ENCODE measurements around the gene SCTR. TPM values are rescaled to one million over a fixed set of nuclear protein-coding genes. Genes with fewer than 3 reads are reported as not detected.

Gene SCTR
- total RNA-seq, 1 experiment from 2014 or later = not detected

GRCh38 chr2:119550346-119550745 lies 26.1 kb upstream of the SCTR start:
- ChIA-PET CTCF (no interaction called here), POLR2A (ENCODE audit: unreplicated experiment) (no interaction called here)
- Histone ChIP-seq H3K36me3 (ENCODE audit: low read depth) (no peaks in the 10 kb centered on the region), H3K9me3 (ENCODE audit: insufficient read depth, low read depth) (no peaks in the 10 kb centered on the region), H3K79me2 (ENCODE audit: low read depth) (no peaks in the 10 kb centered on the region), H4K20me1 (ENCODE audit: insufficient read depth) (no peaks in the 10 kb centered on the region), H3K4me1 (replicated peaks; ENCODE audit: insufficient read depth) (no peaks in the 10 kb centered on the region), H3K9me2 (ENCODE audit: insufficient read depth) (no peaks in the 10 kb centered on the region), H3K27me3 (ENCODE audit: insufficient read depth, low read depth) (peaks cover 31% of the 10 kb centered on the region), H3K4me3 (no peak overlapping the region), H3K27ac (no peak overlapping the region), H2AFZ (no peak overlapping the region), H3K4me2 (no peak overlapping the region), H3F3A (ENCODE audit: insufficient read depth, low read depth) (no peaks in the 10 kb centered on the region)
- DNase-seq = no peak
- BruUV-seq (replicated peaks) = no TSS peak
- intact Hi-C loops (cut with micrococcal nuclease; ENCODE audit: unreplicated experiment) = no loop called here
- TF ChIP-seq CTCF (conservative IDR thresholded peaks at IDR 0.05) (no peak), EZH2 (IDR thresholded peaks at IDR 0.05; ENCODE audit: low read depth) (no peak)

GRCh38 chr2:119549241-119549640 lies 25.0 kb upstream of the SCTR start:
- no peaks in the 10 kb centered on the region for H3K9me3 ChIP-seq (ENCODE audit: insufficient read depth, low read depth)
- H3K9me2 ChIP-seq (ENCODE audit: insufficient read depth) = no peaks in the 10 kb centered on the region
- no peaks in the 10 kb centered on the region for H3K4me1 ChIP-seq (replicated peaks; ENCODE audit: insufficient read depth)
- POLR2A ChIA-PET (ENCODE audit: unreplicated experiment) = interaction anchor here (0.5 kb wide), 1 partner anchor 1526 kb away, joined by 4 read pairs; no protein-coding TSS in a partner anchor
- no peaks in the 10 kb centered on the region for H3K79me2 ChIP-seq (ENCODE audit: low read depth)
- CTCF ChIA-PET = no interaction called here
- H3K4me3 ChIP-seq = no peak overlapping the region
- no peaks in the 10 kb centered on the region for H4K20me1 ChIP-seq (ENCODE audit: insufficient read depth)
- H3K27me3 ChIP-seq (ENCODE audit: insufficient read depth, low read depth) = peaks cover 42% of the 10 kb centered on the region
- TF ChIP-seq EZH2 (IDR thresholded peaks at IDR 0.05; ENCODE audit: low read depth) (no peak), CTCF (conservative IDR thresholded peaks at IDR 0.05) (no peak)
- intact Hi-C loops (cut with micrococcal nuclease; ENCODE audit: unreplicated experiment) = no loop called here
- H2AFZ ChIP-seq = no peak overlapping the region
- H3K36me3 ChIP-seq (ENCODE audit: low read depth) = no peaks in the 10 kb centered on the region
- no peaks in the 10 kb centered on the region for H3F3A ChIP-seq (ENCODE audit: insufficient read depth, low read depth)
- no peak overlapping the region for H3K27ac ChIP-seq
- BruUV-seq (replicated peaks) = no TSS peak
- H3K4me2 ChIP-seq = no peak overlapping the region
- no peak for DNase-seq

DNA sequence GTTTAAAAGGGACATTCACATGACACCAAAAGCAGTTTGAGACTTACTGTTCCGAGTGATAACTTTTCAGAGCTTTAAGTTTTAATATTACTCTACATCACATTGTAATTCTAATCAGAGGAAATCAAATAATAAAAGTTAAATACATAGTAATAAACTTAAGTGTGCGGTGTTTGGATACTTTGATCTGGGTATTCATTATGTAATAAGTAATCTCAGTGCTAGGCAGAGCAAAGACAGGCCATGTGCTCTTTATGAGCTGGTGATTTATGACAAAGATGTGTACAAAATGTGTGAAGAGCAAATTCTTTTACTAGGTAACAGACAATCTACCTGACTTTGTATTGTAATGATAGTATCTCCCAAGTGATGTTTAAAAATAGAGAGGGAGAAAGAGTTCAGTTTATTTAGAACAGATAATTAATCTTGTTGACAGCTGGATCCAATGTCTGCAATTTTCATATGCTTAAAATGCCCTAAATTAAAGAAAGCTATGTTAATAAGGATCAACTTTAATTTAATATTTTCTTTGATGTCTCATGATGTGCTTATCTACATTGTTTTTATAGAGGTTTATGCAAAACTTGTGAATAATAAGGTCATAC lies 24.3 kb upstream of the SCTR start:
- no TSS peak for BruUV-seq (replicated peaks)
- TF ChIP-seq CTCF (conservative IDR thresholded peaks at IDR 0.05) (no peak), EZH2 (IDR thresholded peaks at IDR 0.05; ENCODE audit: low read depth) (no peak)
- POLR2A ChIA-PET (ENCODE audit: unreplicated experiment) = interaction anchor here (0.5 kb wide), 1 partner anchor 1527 kb away, joined by 4 read pairs; no protein-coding TSS in a partner anchor
- no peak overlapping the region for H2AFZ ChIP-seq
- H3K9me3 ChIP-seq (ENCODE audit: insufficient read depth, low read depth) = no peaks in the 10 kb centered on the region
- intact Hi-C loops (cut with micrococcal nuclease; ENCODE audit: unreplicated experiment) = no loop called here
- DNase-seq = no peak
- H3K27me3 ChIP-seq (ENCODE audit: insufficient read depth, low read depth) = peaks cover 46% of the 10 kb centered on the region
- H3K27ac ChIP-seq = no peak overlapping the region
- no peak overlapping the region for H3K4me3 ChIP-seq
- CTCF ChIA-PET = no interaction called here
- H4K20me1 ChIP-seq (ENCODE audit: insufficient read depth) = no peaks in the 10 kb centered on the region
- H3K79me2 ChIP-seq (ENCODE audit: low read depth) = no peaks in the 10 kb centered on the region
- H3K36me3 ChIP-seq (ENCODE audit: low read depth) = no peaks in the 10 kb centered on the region
- H3K4me2 ChIP-seq = no peak overlapping the region
- H3K9me2 ChIP-seq (ENCODE audit: insufficient read depth) = no peaks in the 10 kb centered on the region
- no peaks in the 10 kb centered on the region for H3F3A ChIP-seq (ENCODE audit: insufficient read depth, low read depth)
- H3K4me1 ChIP-seq (replicated peaks; ENCODE audit: insufficient read depth) = no peaks in the 10 kb centered on the region

All from PC-9 (cell line).